Stimulated activated CD4-positive, alpha-beta T cell treated with anti-CD3 and anti-CD28 coated beads, Interleukin-1b, Interleukin-23, amount 100 ng/mL, for 48 hours (primary cell): Measurements from ENCODE around the gene EIF3B.
"Not testable (repeated sequence)": the region's sequence is repeated elsewhere in the genome, so short reads cannot be mapped to it uniquely, and the experiment has no call there.

ENCODE experiments used
- DNase-seq: peaks from one replicate; pipeline ENCODE4 v3.0.0-alpha.2; 2020

EIF3B gene

GRCh38 chr7:2350055-2350454 is 4.6 kb upstream of the EIF3B start:
- no peak for DNase-seq

- DNase-seq, result no peak
These were observed 3.8 kb upstream of the EIF3B start for GRCh38 chr7:2350861-2351260.

- DNase-seq, result no peak
These were observed 1.3 kb upstream of the EIF3B start for GRCh38 chr7:2353113-2353935.

- peak; percentile 92 for DNase-seq
These were observed 766 bp upstream of the EIF3B start for GRCh38 chr7:2353936-2354185.

- peak; percentile 19 for DNase-seq
These were observed 495 bp downstream of the EIF3B start for GRCh38 chr7:2354939-2355704.

- no peak for DNase-seq
These were observed 1.0 kb downstream of the EIF3B start for GRCh38 chr7:2355705-2356008.

- no peak for DNase-seq
These were observed 2.5 kb downstream of the EIF3B start for GRCh38 chr7:2357165-2357564.

- DNase-seq, result no peak
These were observed 2.9 kb downstream of the EIF3B start for GRCh38 chr7:2357571-2357970.

GRCh38 chr7:2358968-2359527 is 4.4 kb downstream of the EIF3B start:
- DNase-seq, result no peak

- DNase-seq, result no peak
These were observed 5.0 kb downstream of the EIF3B start for GRCh38 chr7:2359610-2360009.

- no peak for DNase-seq
These were observed 6.2 kb downstream of the EIF3B start for GRCh38 chr7:2360796-2361195.

GRCh38 chr7:2362385-2363088 is 7.9 kb downstream of the EIF3B start:
- DNase-seq, result no peak

- DNase-seq, result no peak
These were observed 14.5 kb downstream of the EIF3B start for GRCh38 chr7:2369139-2369538.

- DNase-seq, result no peak
These were observed 16.7 kb downstream of the EIF3B start for GRCh38 chr7:2371329-2371728.

GRCh38 chr7:2372724-2373123 is 18.1 kb downstream of the EIF3B start:
- DNase-seq, result no peak

GRCh38 chr7:2373124-2373556 is 18.5 kb downstream of the EIF3B start:
- no peak for DNase-seq

- no peak for DNase-seq
These were observed 19.0 kb downstream of the EIF3B start for GRCh38 chr7:2373646-2374045.

GRCh38 chr7:2374401-2374800 is 19.8 kb downstream of the EIF3B start:
- no peak for DNase-seq

- DNase-seq, result no peak
These were observed 20.5 kb downstream of the EIF3B start for GRCh38 chr7:2374830-2375728.

GRCh38 chr7:2376351-2377154 is 21.9 kb downstream of the EIF3B start:
- DNase-seq, result no peak

- not testable (repeated sequence) for DNase-seq
These were observed 22.9 kb downstream of the EIF3B start for GRCh38 chr7:2377492-2377891.

- not testable (repeated sequence) for DNase-seq
These were observed 23.5 kb downstream of the EIF3B start for GRCh38 chr7:2378125-2378524.
